Stimulated activated CD4-positive, alpha-beta T cell treated with anti-CD3 and anti-CD28 coated beads, Interleukin-15, amount 100 ng/mL, for 1 hour (primary cell): ENCODE measurements around the gene YPEL1.
"Not testable (repeated sequence)": the region's sequence is repeated elsewhere in the genome, so short reads cannot be mapped to it uniquely, and the experiment has no call there.

ENCODE experiments used
- DNase-seq, 2 donors: peaks; one replicate each; pipeline ENCODE4 v3.0.0-alpha.2; 2020; ENCODE audit warnings: low read depth in 1 of 2, low spot score in 1 of 2

YPEL1 gene

GRCh38 chr22:21754523-21754922 lies 18.9 kb upstream of the YPEL1 start:
- no peak for DNase-seq

DNA sequence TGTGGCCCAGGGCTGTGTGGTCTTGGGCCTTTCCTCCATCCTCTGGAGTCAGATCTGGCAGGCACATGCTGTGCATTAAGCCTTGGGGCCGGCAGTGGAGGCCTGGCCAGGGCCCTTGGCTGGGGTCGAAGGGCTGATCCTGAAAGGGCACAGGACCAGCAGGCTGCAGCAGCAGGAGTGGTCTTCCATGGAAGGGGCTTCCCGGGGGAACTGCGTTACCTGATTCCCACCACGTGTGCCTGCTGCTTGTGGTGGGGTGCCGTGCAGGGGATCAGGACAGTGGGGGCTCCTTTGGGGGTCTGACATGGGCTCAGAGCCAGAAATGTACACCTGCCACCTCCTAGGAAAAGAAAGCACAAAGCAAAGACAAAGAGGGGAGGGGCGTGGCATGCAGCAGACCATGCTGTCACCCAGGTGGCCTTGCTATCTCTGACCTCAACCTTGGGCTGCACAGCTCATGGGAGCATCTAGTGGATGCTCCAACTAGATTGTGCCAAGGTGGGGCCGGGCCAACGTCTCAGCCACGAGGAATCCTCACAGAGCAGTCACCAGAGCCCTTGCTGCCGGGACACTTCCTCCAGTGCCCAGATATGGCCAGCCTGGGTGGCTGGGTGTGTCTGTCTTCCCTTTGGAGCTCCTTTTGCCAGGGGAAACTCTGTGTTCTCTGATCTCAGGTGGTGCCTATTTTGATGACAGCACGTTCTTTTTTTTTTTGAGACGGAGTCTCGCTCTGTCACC lies 17.9 kb upstream of the YPEL1 start:
- DNase-seq = no peak

DNA sequence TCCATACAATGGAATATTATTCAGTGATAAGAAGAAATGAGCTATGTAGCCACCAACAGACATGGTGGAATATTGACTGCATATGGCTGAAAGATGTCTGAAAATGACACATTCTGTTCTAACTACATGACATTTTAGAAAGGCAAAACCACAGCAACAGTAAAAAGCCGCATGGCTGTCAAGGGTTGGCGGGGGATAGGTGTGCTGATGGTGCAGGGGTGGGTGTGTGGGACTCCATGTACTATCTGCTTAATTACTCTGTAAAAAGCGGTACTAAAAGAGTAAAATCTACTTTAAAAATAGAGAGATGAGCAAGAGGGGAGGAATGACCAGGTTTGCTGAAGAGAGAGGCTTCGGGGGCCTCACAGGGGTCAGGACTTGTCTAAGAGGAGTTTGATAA lies 16.7 kb upstream of the YPEL1 start:
- no peak for DNase-seq

DNA sequence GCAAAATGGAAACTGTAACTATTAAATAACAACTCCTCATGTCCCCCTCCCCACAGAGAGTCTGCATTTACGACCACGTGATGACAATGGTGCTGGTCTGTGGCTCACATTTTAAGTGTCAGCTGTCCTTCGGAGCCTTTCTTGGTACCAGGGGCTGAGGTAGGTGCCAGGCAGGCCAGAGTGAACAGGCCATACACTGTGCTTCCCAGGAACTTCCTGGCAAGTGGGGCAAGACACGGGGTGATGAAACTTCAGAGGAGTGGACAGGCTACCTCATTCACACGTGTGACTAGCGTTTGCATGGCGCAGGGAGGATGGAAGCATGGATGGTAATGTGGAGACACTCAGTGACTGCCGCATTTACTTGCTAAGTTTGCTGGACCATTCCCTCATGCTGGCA lies 10.4 kb upstream of the YPEL1 start:
- no peak for DNase-seq

DNA sequence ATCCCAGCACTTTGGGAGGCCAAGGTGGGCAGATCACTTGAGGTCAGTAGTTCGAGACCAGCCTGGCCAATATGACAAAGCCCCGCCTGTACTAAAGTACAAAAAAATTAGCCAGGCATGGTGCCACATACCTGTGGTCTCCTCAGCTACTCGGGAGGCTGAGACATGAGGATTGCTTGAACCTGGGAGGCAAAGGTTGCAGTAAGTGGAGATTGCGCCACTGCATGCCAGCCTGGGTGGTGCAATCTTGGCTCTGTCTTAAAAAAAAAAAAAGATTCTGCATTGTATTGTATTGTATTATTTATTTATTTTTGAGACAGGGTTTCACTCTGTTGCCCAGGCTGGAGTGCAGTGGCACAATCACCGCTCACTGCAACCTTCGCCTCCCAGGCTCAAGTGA lies 9.3 kb upstream of the YPEL1 start:
- not testable (repeated sequence) for DNase-seq

- DNase-seq = no peak
These were observed 6.2 kb upstream of the YPEL1 start for GRCh38 chr22:21741790-21742189.

GRCh38 chr22:21741059-21741458 lies 5.5 kb upstream of the YPEL1 start:
- DNase-seq = no peak

DNA sequence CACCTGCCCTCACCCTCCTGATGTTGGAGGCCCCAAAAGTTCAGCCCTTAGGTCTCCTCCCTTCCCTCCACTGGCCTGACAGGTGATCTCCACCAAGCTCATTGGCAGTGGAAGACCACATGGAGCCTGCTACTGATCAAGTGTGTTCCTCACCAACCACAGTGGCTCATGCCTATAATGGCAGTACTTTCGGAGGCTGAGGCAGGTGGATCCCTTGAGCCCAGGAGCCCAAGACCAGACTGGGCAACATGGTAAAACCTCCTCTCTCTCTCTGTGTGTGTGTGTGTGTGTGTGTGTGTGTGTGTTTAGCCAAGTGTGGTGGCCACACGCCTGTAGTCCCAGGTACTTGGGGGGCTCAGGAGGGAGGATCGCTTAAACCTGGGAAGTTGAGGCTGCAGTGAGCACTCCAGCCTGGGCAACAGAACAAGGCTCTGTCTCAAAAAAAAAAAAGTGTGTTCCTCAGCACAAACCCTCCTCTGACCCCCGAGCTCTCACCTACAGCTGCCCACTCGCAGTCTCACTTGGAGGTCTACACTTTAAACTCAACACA lies 4.3 kb upstream of the YPEL1 start:
- no peak for DNase-seq

- DNase-seq = no peak
These were observed 3.4 kb upstream of the YPEL1 start for GRCh38 chr22:21738966-21739365.

DNA sequence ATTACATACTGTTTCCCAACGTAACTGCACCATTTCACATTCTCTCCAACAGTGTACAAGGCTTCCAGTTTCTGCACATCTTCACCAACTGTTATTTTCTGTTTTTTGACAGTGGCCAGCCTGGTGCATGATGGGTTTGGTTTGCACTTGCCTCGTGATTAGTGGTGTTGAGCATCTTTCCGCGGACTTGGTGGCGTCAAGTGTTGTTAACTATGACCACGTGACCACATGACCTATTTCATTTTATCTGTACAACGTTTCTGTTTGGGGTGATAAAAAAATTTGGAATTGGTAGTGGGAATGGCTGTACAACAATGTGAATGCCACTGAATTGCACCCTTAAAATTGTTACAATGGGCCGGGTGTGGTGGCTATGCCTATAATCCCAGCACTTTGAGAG lies 2.5 kb upstream of the YPEL1 start:
- DNase-seq = no peak

GRCh38 chr22:21736948-21737347 lies 1.4 kb upstream of the YPEL1 start:
- no peak for DNase-seq

DNA sequence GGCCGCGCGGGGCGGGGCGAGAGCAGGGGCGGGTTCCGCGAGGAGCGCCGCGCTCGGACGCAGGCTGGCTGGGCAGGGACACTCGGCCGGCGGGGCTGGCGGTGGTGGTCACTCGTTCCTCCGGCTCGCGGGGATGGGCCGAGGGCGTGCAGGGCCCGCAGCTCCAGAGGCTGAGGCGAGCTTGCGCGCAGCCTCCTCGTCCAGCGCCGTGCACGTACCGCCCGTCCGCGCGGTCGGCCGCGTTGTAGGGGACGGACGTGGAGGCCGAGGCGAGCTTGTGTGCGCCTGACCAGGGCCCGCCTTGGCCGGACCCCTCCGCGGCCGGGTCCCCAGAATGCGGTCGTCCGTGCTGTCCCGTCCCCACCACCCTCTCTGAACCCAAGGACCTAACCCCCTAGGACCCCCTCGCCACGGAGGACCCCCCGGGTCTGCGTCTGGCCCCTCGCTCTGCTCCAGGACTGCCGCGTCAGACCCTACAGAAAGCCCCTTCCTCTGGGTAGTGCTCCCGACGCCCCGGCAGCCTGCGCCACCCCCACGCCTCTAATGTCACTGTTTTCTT lies 569 bp upstream of the YPEL1 start:
- no peak for DNase-seq

DNA sequence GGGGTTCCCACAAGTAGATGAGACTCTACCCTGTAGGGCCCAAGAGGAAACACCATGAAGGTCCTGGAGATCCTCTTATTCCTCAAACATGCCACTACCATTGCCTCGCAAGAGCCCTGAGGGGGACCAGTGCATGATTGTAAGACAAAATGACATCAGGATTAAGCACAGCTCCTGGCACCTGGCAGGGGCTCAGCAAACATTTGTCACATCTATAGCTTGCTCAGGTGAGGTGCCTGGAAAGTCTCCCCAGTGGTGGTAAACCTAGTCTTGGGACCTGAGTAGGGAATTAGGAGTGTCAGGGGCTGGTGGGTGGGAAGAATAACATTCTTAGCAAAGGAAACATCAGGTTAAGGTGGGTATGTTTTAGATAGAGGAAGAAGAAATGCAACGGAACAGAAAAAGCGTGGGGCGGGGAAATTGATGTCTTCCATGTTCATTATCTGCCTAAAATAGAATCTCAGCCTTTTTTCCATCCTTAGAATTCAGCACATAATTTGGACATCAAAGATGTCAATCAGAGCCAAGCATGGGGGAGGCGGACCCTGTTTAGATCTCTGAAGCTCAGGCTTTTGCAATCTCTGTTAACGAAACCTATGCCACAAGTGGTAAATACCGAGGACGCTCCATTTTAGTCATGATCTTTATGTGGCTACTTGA lies 924 bp downstream of the YPEL1 start:
- DNase-seq = no peak

GRCh38 chr22:21731503-21731902 lies 4.1 kb downstream of the YPEL1 start:
- DNase-seq = no peak

DNA sequence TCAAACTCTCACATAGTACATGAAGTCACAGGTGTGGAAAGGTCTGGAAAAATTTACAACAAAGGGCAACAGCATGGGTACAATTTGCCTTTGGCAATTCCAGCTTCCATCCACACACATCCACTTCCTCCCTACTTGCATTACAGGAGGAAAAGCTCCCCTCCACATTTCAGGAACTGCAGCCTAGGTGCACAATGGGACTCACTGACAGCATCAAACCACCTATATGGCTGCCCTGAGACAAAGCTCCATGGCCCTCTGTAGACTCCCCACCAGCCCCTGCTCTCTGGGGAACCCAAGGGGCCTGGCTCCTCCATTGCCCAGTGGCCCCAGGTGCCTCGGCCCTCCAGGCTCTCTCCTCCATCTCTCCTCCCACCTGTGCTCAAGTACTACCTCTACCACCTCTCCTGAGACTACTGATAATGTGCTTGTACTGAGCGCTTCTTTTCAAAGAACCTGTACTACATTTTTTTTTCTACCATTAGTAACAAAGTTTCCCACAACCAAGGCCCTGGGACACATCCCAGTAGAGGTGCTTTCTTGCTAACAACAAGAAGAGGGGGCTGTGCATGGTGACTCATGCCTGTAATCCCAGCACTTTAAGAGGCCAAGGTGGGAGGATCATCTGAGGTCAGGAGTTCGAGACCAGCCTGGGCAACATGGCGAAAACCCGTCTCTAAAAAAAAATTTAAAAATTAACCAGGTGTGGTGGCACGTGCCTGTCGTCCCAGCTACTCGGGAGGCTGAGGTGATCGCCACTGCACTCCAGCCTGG lies 4.9 kb downstream of the YPEL1 start:
- DNase-seq = no peak

- DNase-seq = not testable (repeated sequence)
These were observed 6.4 kb downstream of the YPEL1 start for GRCh38 chr22:21729184-21729583.

DNA sequence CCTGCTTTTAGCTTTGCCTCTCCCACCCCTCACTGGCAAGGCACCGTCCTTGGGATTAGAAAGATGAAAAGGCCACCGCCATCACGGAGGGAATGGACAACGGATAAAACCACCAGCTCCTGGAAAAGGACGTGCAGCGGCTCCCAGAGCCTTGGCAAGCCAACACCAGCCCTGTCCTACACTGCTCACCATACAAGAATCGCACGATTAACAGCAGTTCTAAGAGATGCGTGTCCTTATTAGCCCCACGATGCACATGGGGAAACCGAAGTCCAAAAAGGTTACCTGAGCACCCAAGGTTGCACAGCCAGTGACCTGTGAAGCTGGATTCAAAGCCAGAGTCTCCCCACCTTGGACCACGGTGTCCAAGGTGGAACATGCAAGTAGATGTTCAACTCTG lies 7.3 kb downstream of the YPEL1 start:
- DNase-seq = no peak

- DNase-seq = no peak
These were observed 7.8 kb downstream of the YPEL1 start for GRCh38 chr22:21727768-21728167.

- no peak for DNase-seq
These were observed 8.4 kb downstream of the YPEL1 start for GRCh38 chr22:21727159-21727558.

DNA sequence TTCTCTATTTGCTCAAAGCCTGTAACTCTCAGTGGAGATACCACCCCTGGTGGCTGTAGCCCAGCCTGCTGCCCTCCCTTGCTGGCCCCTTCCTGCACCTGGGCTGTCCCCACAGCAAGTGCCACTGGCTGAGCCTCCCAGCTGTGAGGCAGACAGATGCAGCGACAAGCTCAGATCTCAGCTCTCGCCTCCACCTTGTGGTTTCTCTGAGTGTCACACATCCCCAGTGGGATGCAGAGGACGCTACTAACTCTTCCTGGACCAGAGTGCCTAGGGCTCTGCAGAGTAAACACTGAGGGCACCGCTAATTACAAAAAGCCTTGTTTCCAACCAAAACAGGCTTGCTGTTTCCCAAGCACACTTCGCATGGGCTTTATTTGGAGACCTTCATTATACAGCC lies 8.9 kb downstream of the YPEL1 start:
- no peak for DNase-seq

- no peak for DNase-seq
These were observed 9.5 kb downstream of the YPEL1 start for GRCh38 chr22:21725956-21726649.
